HepG2 (cell line): Measurements from ENCODE around the gene REEP3. TPM values are rescaled to one million over a fixed set of nuclear protein-coding genes. Genes with fewer than 3 reads are reported as not detected.

ENCODE experiments used
- ERF ChIP-seq: IDR thresholded peaks from 2 replicates; pipeline ENCODE4 v1.6.1; 2018; ENCODE audit warnings: missing biosample characterization, missing genetic modification reagents
- NONO ChIP-seq, 2 experiments: fragments of 450-650 bp in 1 of 2; sonication (generic) in 1 of 2; formaldehyde crosslinking in 1 of 2; IDR thresholded peaks in 1 of 2; conservative IDR thresholded peaks in 1 of 2; 2 replicates each; pipeline versions ENCODE4 v1.6.1 to v1.8.0; 2017 to 2022; ENCODE audit warnings: mild to moderate bottlenecking in 1 of 2, missing genetic modification reagents in 1 of 2, moderate library complexity in 1 of 2
- SMARCE1 ChIP-seq: fragments of 450-650 bp; IDR thresholded peaks from 2 replicates; pipeline ENCODE4 v1.6.1; 2017; ENCODE audit warnings: borderline replicate concordance
- ZNF207 ChIP-seq: fragments of 450-650 bp; IDR thresholded peaks from 2 replicates; pipeline ENCODE4 v1.6.1; 2016; ENCODE audit warnings: antibody characterized with exemption, borderline replicate concordance
- ZNF407 ChIP-seq: sonication (generic); formaldehyde crosslinking; IDR thresholded peaks from one replicate; pipeline ENCODE4 v1.5.1; 2020; ENCODE audit warnings: mild to moderate bottlenecking, missing genetic modification reagents; ENCODE audit errors: not compliant biosample characterization
- ZNF451 ChIP-seq: sonication (generic); formaldehyde crosslinking; IDR thresholded peaks from 2 replicates; pipeline ENCODE4 v1.5.0; 2020; ENCODE audit warnings: mild to moderate bottlenecking, missing genetic modification reagents
- ZNF7 ChIP-seq: IDR thresholded peaks from 2 replicates; pipeline ENCODE4 v1.6.1; 2016; ENCODE audit warnings: missing biosample characterization, missing genetic modification reagents
- polyA plus RNA-seq, 8 experiments: library from polyadenylated mRNA; depleted of rRNA in 3 of 8; stranded (reverse) in 7 of 8; unstranded in 1 of 8; fragments of >200 nt; fragmentation: Illumina TruSeq in 4 of 8; extraction: Trizol in 4 of 8; gene quantifications; 2 replicates each; pipeline versions ENCODE4 v1.2.1 to v1.2.3, GENCODE V29; 2011 to 2016; ENCODE audit warnings: low read depth in 4 of 8, missing spikeins in 1 of 8, mixed read lengths in 1 of 8; ENCODE audit not compliant: insufficient read depth in 1 of 8
- total RNA-seq, 5 experiments: library from RNA; depleted of rRNA; stranded (reverse); fragments of >200 nt; fragmentation: Illumina TruSeq; extraction: Trizol; gene quantifications; 2 replicates each; pipeline ENCODE4 v1.2.3, GENCODE V29; 2016; ENCODE audit warnings: low read depth in 1 of 5
- TF ChIP-seq, protein P1 (sequence below): sonication (generic); formaldehyde crosslinking; IDR thresholded peaks from 2 replicates; pipeline ENCODE4 v1.4.0; 2020; ENCODE audit warnings: mild to moderate bottlenecking, missing genetic modification reagents
- TF ChIP-seq, protein P2 (sequence below): sonication (generic); formaldehyde crosslinking; IDR thresholded peaks from 2 replicates; pipeline ENCODE4 v1.4.0; 2020; ENCODE audit warnings: missing genetic modification reagents

REEP3 gene
- total and polyA plus RNA-seq, 2 of the 13 experiments (the other 11 are each of a cell fraction or from before 2014, with no cell fraction given): 7.1 to 31.4 TPM

- TF ChIP-seq ERF (CRISPR knock-in tag): no peak
- TF ChIP-seq, protein P1, sequence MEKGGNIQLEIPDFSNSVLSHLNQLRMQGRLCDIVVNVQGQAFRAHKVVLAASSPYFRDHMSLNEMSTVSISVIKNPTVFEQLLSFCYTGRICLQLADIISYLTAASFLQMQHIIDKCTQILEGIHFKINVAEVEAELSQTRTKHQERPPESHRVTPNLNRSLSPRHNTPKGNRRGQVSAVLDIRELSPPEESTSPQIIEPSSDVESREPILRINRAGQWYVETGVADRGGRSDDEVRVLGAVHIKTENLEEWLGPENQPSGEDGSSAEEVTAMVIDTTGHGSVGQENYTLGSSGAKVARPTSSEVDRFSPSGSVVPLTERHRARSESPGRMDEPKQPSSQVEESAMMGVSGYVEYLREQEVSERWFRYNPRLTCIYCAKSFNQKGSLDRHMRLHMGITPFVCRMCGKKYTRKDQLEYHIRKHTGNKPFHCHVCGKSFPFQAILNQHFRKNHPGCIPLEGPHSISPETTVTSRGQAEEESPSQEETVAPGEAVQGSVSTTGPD (CRISPR knock-in tag): no peak
- TF ChIP-seq ZNF207: no peak
- TF ChIP-seq, protein P2, sequence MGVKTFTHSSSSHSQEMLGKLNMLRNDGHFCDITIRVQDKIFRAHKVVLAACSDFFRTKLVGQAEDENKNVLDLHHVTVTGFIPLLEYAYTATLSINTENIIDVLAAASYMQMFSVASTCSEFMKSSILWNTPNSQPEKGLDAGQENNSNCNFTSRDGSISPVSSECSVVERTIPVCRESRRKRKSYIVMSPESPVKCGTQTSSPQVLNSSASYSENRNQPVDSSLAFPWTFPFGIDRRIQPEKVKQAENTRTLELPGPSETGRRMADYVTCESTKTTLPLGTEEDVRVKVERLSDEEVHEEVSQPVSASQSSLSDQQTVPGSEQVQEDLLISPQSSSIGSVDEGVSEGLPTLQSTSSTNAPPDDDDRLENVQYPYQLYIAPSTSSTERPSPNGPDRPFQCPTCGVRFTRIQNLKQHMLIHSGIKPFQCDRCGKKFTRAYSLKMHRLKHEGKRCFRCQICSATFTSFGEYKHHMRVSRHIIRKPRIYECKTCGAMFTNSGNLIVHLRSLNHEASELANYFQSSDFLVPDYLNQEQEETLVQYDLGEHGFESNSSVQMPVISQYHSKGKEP (CRISPR knock-in tag): no peak
- TF ChIP-seq ZNF7 (CRISPR knock-in tag): no peak
- no peak for TF ChIP-seq ZNF407 (CRISPR knock-in tag)
- no peak for TF ChIP-seq ZNF451 (CRISPR knock-in tag)
- no peak for TF ChIP-seq SMARCE1
- TF ChIP-seq NONO (IDR thresholded peaks at IDR 0.05): no peak
- no peak for TF ChIP-seq NONO (CRISPR knock-in tag; conservative IDR thresholded peaks at IDR 0.05)
These were observed 89.9 kb downstream of the REEP3 start (continued) for GRCh38 chr10:63611078-63611477.
